ENCODE measurements around the gene DBT. TPM values are rescaled to one million over a fixed set of nuclear protein-coding genes. Genes with fewer than 3 reads are reported as not detected.

Gene DBT
- total RNA-seq, 1 donor from 2014 or later, result 13.7 TPM

GRCh38 chr1:100292711-100293110, 43.1 kb upstream of the DBT start:
- Histone ChIP-seq H3K27ac (peak overlapping the region; percentile 49), H3F3A (ENCODE audit: low read depth) (peaks cover 11% of the 10 kb centered on the region), H3K9me3 (ENCODE audit: low read depth) (no peaks in the 10 kb centered on the region), H3K4me2 (no peak overlapping the region), H4K20me1 (ENCODE audit: low read depth) (no peaks in the 10 kb centered on the region), H2AFZ (replicated peaks) (no peak overlapping the region), H3K4me1 (peaks cover 3% of the 10 kb centered on the region), H3K27me3 (no peaks in the 10 kb centered on the region), H3K9ac (no peak overlapping the region), H3K36me3 (peaks cover 16% of the 10 kb centered on the region), H3K4me3 (no peak overlapping the region), H3K79me2 (ENCODE audit: low read depth) (no peaks in the 10 kb centered on the region)
- Mint-ChIP-seq H3K4me3 (no peak overlapping the region), H3K36me3 (peaks cover 8% of the 10 kb centered on the region), H3K27ac (no peak overlapping the region), H3K4me1 (no peaks in the 10 kb centered on the region), H3K27me3 (ENCODE audit: insufficient read depth, low read depth) (no peaks in the 10 kb centered on the region), H3K9me3 (no peaks in the 10 kb centered on the region)
- DNase-seq (ENCODE audit: low spot score), result no peak
- TF ChIP-seq EZH2phosphoT487 (IDR thresholded peaks at IDR 0.05), result no peak
- TF ChIP-seq EZH2 (IDR thresholded peaks at IDR 0.05), result no peak
- TF ChIP-seq CTCF (IDR thresholded peaks at IDR 0.05), result no peak

- no peaks in the 10 kb centered on the region for H3K4me1 Mint-ChIP-seq
- Histone ChIP-seq H2AFZ (replicated peaks) (no peak overlapping the region), H3K27ac (no peak overlapping the region), H3K27me3 (no peaks in the 10 kb centered on the region), H4K20me1 (ENCODE audit: low read depth) (no peaks in the 10 kb centered on the region), H3K4me1 (no peaks in the 10 kb centered on the region), H3K79me2 (ENCODE audit: low read depth) (no peaks in the 10 kb centered on the region), H3K4me2 (no peak overlapping the region), H3K9me3 (ENCODE audit: low read depth) (no peaks in the 10 kb centered on the region), H3F3A (ENCODE audit: low read depth) (peaks cover 14% of the 10 kb centered on the region), H3K4me3 (no peak overlapping the region), H3K9ac (no peak overlapping the region), H3K36me3 (peaks cover 36% of the 10 kb centered on the region)
- H3K27me3 Mint-ChIP-seq (ENCODE audit: insufficient read depth, low read depth), result no peaks in the 10 kb centered on the region
- no peaks in the 10 kb centered on the region for H3K9me3 Mint-ChIP-seq
- DNase-seq (ENCODE audit: low spot score), result no peak
- H3K27ac Mint-ChIP-seq, result no peak overlapping the region
- TF ChIP-seq CTCF (IDR thresholded peaks at IDR 0.05) (no peak), EZH2 (IDR thresholded peaks at IDR 0.05) (no peak), EZH2phosphoT487 (IDR thresholded peaks at IDR 0.05) (no peak)
- H3K36me3 Mint-ChIP-seq, result peaks cover 16% of the 10 kb centered on the region
- H3K4me3 Mint-ChIP-seq, result no peak overlapping the region
These were observed 40.7 kb upstream of the DBT start for GRCh38 chr1:100290291-100290690.

GRCh38 chr1:100287162-100287561, 37.5 kb upstream of the DBT start:
- Mint-ChIP-seq H3K27ac (no peak overlapping the region), H3K4me3 (no peak overlapping the region), H3K27me3 (ENCODE audit: insufficient read depth, low read depth) (no peaks in the 10 kb centered on the region), H3K9me3 (no peaks in the 10 kb centered on the region), H3K36me3 (peaks cover 12% of the 10 kb centered on the region), H3K4me1 (no peaks in the 10 kb centered on the region)
- no peak overlapping the region for H3K9ac ChIP-seq
- H4K20me1 ChIP-seq (ENCODE audit: low read depth), result no peaks in the 10 kb centered on the region
- no peak for TF ChIP-seq EZH2phosphoT487 (IDR thresholded peaks at IDR 0.05)
- TF ChIP-seq CTCF (IDR thresholded peaks at IDR 0.05), result no peak
- no peak for TF ChIP-seq EZH2 (IDR thresholded peaks at IDR 0.05)
- no peaks in the 10 kb centered on the region for H3K4me1 ChIP-seq
- H2AFZ ChIP-seq (replicated peaks), result no peak overlapping the region
- H3K4me3 ChIP-seq, result no peak overlapping the region
- H3F3A ChIP-seq (ENCODE audit: low read depth), result peaks cover 6% of the 10 kb centered on the region
- H3K27me3 ChIP-seq, result no peaks in the 10 kb centered on the region
- peaks cover 46% of the 10 kb centered on the region for H3K36me3 ChIP-seq
- DNase-seq (ENCODE audit: low spot score), result no peak
- H3K79me2 ChIP-seq (ENCODE audit: low read depth), result no peaks in the 10 kb centered on the region
- H3K9me3 ChIP-seq (ENCODE audit: low read depth), result no peaks in the 10 kb centered on the region
- no peak overlapping the region for H3K4me2 ChIP-seq
- no peak overlapping the region for H3K27ac ChIP-seq
